WTC11 (cell line): Measurements from ENCODE around the gene C1orf226.

Experiments
- CTCF ChIP-seq: fragments of 200-600 bp; IDR thresholded peaks from 2 replicates; pipeline ENCODE4 v1.8.0; 2022; ENCODE audit warnings: antibody characterized with exemption
- E2F1 ChIP-seq: sonication (generic); formaldehyde crosslinking; IDR thresholded peaks from 2 replicates; pipeline ENCODE4 v1.8.0; 2022; ENCODE audit warnings: mild to moderate bottlenecking, missing genetic modification reagents
- ETV6 ChIP-seq: sonication (generic); formaldehyde crosslinking; IDR thresholded peaks from 2 replicates; pipeline ENCODE4 v1.8.1; 2022; ENCODE audit warnings: mild to moderate bottlenecking, missing genetic modification reagents
- FOXJ3 ChIP-seq: sonication (generic); formaldehyde crosslinking; IDR thresholded peaks from 2 replicates; pipeline ENCODE4 v1.9.0; 2021; ENCODE audit warnings: missing genetic modification reagents, mild to moderate bottlenecking, borderline replicate concordance
- FOXK1 ChIP-seq: sonication (generic); formaldehyde crosslinking; IDR thresholded peaks from 2 replicates; pipeline ENCODE4 v1.8.0; 2022; ENCODE audit warnings: mild to moderate bottlenecking, moderate library complexity, missing genetic modification reagents
- GABPB1 ChIP-seq: sonication (generic); formaldehyde crosslinking; IDR thresholded peaks from 2 replicates; pipeline ENCODE4 v1.8.1; 2023; ENCODE audit warnings: mild to moderate bottlenecking, missing genetic modification reagents
- MYBL2 ChIP-seq: sonication (generic); formaldehyde crosslinking; IDR thresholded peaks from 2 replicates; pipeline ENCODE4 v1.8.1; 2023; ENCODE audit warnings: mild to moderate bottlenecking, moderate library complexity, missing genetic modification reagents
- NR3C1 ChIP-seq: sonication (generic); formaldehyde crosslinking; conservative IDR thresholded peaks from 2 replicates; pipeline ENCODE4 v1.8.1; 2023; ENCODE audit warnings: low read depth, mild to moderate bottlenecking, missing genetic modification reagents
- SMAD3 ChIP-seq: sonication (generic); formaldehyde crosslinking; IDR thresholded peaks from 2 replicates; pipeline ENCODE4 v1.8.0; 2022; ENCODE audit warnings: missing genetic modification reagents, mild to moderate bottlenecking, borderline replicate concordance
- USF2 ChIP-seq: sonication (generic); formaldehyde crosslinking; IDR thresholded peaks from 2 replicates; pipeline ENCODE4 v1.8.1; 2023; ENCODE audit warnings: mild to moderate bottlenecking, missing genetic modification reagents, moderate library complexity
- TF ChIP-seq, protein P1 (sequence below): fragments of 250-450 bp; sonication (Bioruptor Pico); IDR thresholded peaks from 2 replicates; pipeline ENCODE4 v1.9.0; 2021; ENCODE audit warnings: mild to moderate bottlenecking

- TF ChIP-seq CTCF (no peak), SMAD3 (CRISPR knock-in tag) (no peak), FOXJ3 (CRISPR knock-in tag) (no peak), E2F1 (CRISPR knock-in tag) (no peak), FOXK1 (CRISPR knock-in tag) (no peak), GABPB1 (CRISPR knock-in tag) (no peak), NR3C1 (CRISPR knock-in tag) (no peak), MYBL2 (no peak), USF2 (CRISPR knock-in tag) (no peak), ETV6 (CRISPR knock-in tag) (no peak)
- TF ChIP-seq, protein P1, sequence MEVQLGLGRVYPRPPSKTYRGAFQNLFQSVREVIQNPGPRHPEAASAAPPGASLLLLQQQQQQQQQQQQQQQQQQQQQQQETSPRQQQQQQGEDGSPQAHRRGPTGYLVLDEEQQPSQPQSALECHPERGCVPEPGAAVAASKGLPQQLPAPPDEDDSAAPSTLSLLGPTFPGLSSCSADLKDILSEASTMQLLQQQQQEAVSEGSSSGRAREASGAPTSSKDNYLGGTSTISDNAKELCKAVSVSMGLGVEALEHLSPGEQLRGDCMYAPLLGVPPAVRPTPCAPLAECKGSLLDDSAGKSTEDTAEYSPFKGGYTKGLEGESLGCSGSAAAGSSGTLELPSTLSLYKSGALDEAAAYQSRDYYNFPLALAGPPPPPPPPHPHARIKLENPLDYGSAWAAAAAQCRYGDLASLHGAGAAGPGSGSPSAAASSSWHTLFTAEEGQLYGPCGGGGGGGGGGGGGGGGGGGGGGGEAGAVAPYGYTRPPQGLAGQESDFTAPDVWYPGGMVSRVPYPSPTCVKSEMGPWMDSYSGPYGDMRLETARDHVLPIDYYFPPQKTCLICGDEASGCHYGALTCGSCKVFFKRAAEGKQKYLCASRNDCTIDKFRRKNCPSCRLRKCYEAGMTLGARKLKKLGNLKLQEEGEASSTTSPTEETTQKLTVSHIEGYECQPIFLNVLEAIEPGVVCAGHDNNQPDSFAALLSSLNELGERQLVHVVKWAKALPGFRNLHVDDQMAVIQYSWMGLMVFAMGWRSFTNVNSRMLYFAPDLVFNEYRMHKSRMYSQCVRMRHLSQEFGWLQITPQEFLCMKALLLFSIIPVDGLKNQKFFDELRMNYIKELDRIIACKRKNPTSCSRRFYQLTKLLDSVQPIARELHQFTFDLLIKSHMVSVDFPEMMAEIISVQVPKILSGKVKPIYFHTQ (CRISPR knock-in tag): no peak
Measured at GRCh38 chr1:162364498-162364897, 17.0 kb upstream of the C1orf226 start.
